ENCODE measurements around the gene IWS1. TPM values are rescaled to one million over a fixed set of nuclear protein-coding genes. Genes with fewer than 3 reads are reported as not detected.

The IWS1 gene
- total RNA-seq, 2 experiments from 2014 or later: 24.9 to 26.0 TPM

GRCh38 chr2:127449898-127450297 is 76.4 kb downstream of the IWS1 start:
- Mint-ChIP-seq H3K27ac (no peak overlapping the region), H3K27me3 (no peaks in the 10 kb centered on the region), H3K9me3 (peaks cover 9% of the 10 kb centered on the region), H3K4me3 (no peak overlapping the region), H3K4me1 (ENCODE audit: low read depth) (no peaks in the 10 kb centered on the region), H3K36me3 (ENCODE audit: low read depth) (peaks cover 23% of the 10 kb centered on the region)
- Histone ChIP-seq H3K4me1 (ENCODE audit: insufficient read depth, low read length) (no peaks in the 10 kb centered on the region), H3K9me3 (ENCODE audit: control insufficient read depth in 1 of 2, insufficient read depth in 1 of 2, low read length in 2 of 2) (peaks cover 4 to 13% of the 10 kb centered on the region in 2 experiments), H3K36me3 (ENCODE audit: insufficient read depth, low read length) (peaks cover 4% of the 10 kb centered on the region), H3K4me3 (ENCODE audit: low read length) (no peak overlapping the region), H3K27ac (ENCODE audit: low read depth in 1 of 2, low read length in 2 of 2) (no peak overlapping the region), H3K27me3 (ENCODE audit: control insufficient read depth in 1 of 2, insufficient read depth in 2 of 2, low read length in 2 of 2) (no peaks in the 10 kb centered on the region)
- intact Hi-C loops (cut with DNase I, micrococcal nuclease): no loop called here
- ChIA-PET CTCF (no interaction called here), POLR2A (no interaction called here)
- no peak for ATAC-seq (ENCODE audit: poor library complexity)
- DNase-seq: no peak
- TF ChIP-seq CTCF (IDR thresholded peaks at IDR 0.05): no peak

GRCh38 chr2:127449414-127449813 is 76.9 kb downstream of the IWS1 start:
- intact Hi-C loops (cut with DNase I, micrococcal nuclease): no loop called here
- no peaks in the 10 kb centered on the region for H3K4me1 ChIP-seq (ENCODE audit: insufficient read depth, low read length)
- peaks cover 4% of the 10 kb centered on the region for H3K36me3 ChIP-seq (ENCODE audit: insufficient read depth, low read length)
- no peaks in the 10 kb centered on the region for H3K27me3 ChIP-seq (ENCODE audit: control insufficient read depth in 1 of 2, insufficient read depth in 2 of 2, low read length in 2 of 2)
- TF ChIP-seq CTCF (IDR thresholded peaks at IDR 0.05): no peak
- H3K4me3 ChIP-seq (ENCODE audit: low read length): no peak overlapping the region
- CTCF ChIA-PET: no interaction called here
- no peak overlapping the region for H3K27ac ChIP-seq (ENCODE audit: low read depth in 1 of 2, low read length in 2 of 2)
- H3K4me1 Mint-ChIP-seq (ENCODE audit: low read depth): no peaks in the 10 kb centered on the region
- H3K4me3 Mint-ChIP-seq: no peak overlapping the region
- POLR2A ChIA-PET: no interaction called here
- DNase-seq: no peak
- peaks cover 11% of the 10 kb centered on the region for H3K9me3 Mint-ChIP-seq
- H3K27me3 Mint-ChIP-seq: no peaks in the 10 kb centered on the region
- H3K27ac Mint-ChIP-seq: no peak overlapping the region
- peaks cover 9 to 16% of the 10 kb centered on the region in 2 experiments for H3K9me3 ChIP-seq (ENCODE audit: control insufficient read depth in 1 of 2, insufficient read depth in 1 of 2, low read length in 2 of 2)
- no peak for ATAC-seq (ENCODE audit: poor library complexity)
- H3K36me3 Mint-ChIP-seq (ENCODE audit: low read depth): peaks cover 23% of the 10 kb centered on the region

DNA sequence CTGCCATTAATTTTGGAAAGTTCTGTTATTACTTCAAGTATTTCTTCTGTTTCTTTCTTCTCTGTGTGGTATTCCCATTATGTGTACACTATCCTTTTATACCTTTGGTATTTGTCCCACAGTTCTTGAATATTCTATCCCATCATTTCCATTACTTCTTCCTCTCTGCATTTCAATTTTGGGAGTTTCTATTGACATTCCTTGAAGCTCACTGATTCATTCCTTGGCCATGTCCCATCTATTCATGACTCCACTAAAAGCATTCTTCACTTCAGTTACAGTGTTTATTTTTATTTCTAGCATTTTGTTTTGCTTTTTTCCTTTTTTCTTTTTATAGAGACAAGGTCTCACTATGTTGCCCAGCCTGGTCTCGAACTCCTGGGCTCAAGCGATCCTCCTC is 77.8 kb downstream of the IWS1 start:
- Mint-ChIP-seq H3K4me3 (no peak overlapping the region), H3K27ac (no peak overlapping the region), H3K9me3 (peaks cover 11% of the 10 kb centered on the region), H3K4me1 (ENCODE audit: low read depth) (no peaks in the 10 kb centered on the region), H3K27me3 (no peaks in the 10 kb centered on the region), H3K36me3 (ENCODE audit: low read depth) (peaks cover 17% of the 10 kb centered on the region)
- H3K27me3 ChIP-seq (ENCODE audit: control insufficient read depth in 1 of 2, insufficient read depth in 2 of 2, low read length in 2 of 2): no peaks in the 10 kb centered on the region
- H3K9me3 ChIP-seq (ENCODE audit: control insufficient read depth in 1 of 2, insufficient read depth in 1 of 2, low read length in 2 of 2): peaks cover 9 to 18% of the 10 kb centered on the region in 2 experiments
- no peak overlapping the region for H3K4me3 ChIP-seq (ENCODE audit: low read length)
- ChIA-PET POLR2A (no interaction called here), CTCF (no interaction called here)
- ATAC-seq (ENCODE audit: poor library complexity): no peak
- peaks cover 4% of the 10 kb centered on the region for H3K36me3 ChIP-seq (ENCODE audit: insufficient read depth, low read length)
- intact Hi-C loops (cut with DNase I, micrococcal nuclease): no loop called here
- TF ChIP-seq CTCF (IDR thresholded peaks at IDR 0.05): no peak
- H3K4me1 ChIP-seq (ENCODE audit: insufficient read depth, low read length): no peaks in the 10 kb centered on the region
- no peak for DNase-seq
- H3K27ac ChIP-seq (ENCODE audit: low read depth in 1 of 2, low read length in 2 of 2): no peak overlapping the region

Measured in CD4-positive, alpha-beta T cell (primary cell).